BJ (cell line): Measurements from ENCODE around the gene DPEP2. TPM values are rescaled to one million over a fixed set of nuclear protein-coding genes. Genes with fewer than 3 reads are reported as not detected.

Experiments
- CTCF ChIA-PET: fragments of 350-600 bp; formaldehyde crosslinking; extraction: SDS; loops from one replicate; lab custom pipeline; 2021; ENCODE audit warnings: antibody characterized with exemption, inconsistent platforms; lab: Yijun Ruan, JAX
- POLR2A ChIA-PET: fragments of 300-600 bp; sonication (Branson Sonifier 250); formaldehyde crosslinking; extraction: SDS; loops from one replicate; lab custom pipeline; 2021; ENCODE audit warnings: antibody characterized with exemption; lab: Charles Lee
- DNase-seq: peaks from one replicate; pipeline ENCODE4 v3.0.0-alpha.2; 2011; ENCODE audit warnings: low read depth
- H3K27me3 ChIP-seq: 2 replicates; pipeline ENCODE4 v1.6.0; 2011; ENCODE audit warnings: low read length; ENCODE audit not compliant: control insufficient read depth, insufficient read depth
- H3K36me3 ChIP-seq: 2 replicates; pipeline ENCODE4 v1.5.1; 2011; ENCODE audit warnings: low read length; ENCODE audit not compliant: control insufficient read depth, insufficient read depth
- H3K4me3 ChIP-seq: 2 replicates; pipeline ENCODE4 v1.5.1; 2011; ENCODE audit warnings: low read depth, mild to moderate bottlenecking, control low read depth, low read length
- polyA plus RNA-seq: library from polyadenylated mRNA; depleted of rRNA; stranded (reverse); fragments of >200 nt; gene quantifications from 2 replicates; pipeline ENCODE4 v1.2.3, GENCODE V29; 2011
- TF ChIP-seq, protein P1 (sequence below): IDR thresholded peaks from 2 replicates; pipeline ENCODE4 v1.5.1; 2011; ENCODE audit warnings: low read depth, mild to moderate bottlenecking, control low read depth, inconsistent platforms, low read length, moderate library complexity; ENCODE audit not compliant: insufficient read depth

The DPEP2 gene
- polyA plus RNA-seq, 1 experiment: 0.25 TPM

DNA sequence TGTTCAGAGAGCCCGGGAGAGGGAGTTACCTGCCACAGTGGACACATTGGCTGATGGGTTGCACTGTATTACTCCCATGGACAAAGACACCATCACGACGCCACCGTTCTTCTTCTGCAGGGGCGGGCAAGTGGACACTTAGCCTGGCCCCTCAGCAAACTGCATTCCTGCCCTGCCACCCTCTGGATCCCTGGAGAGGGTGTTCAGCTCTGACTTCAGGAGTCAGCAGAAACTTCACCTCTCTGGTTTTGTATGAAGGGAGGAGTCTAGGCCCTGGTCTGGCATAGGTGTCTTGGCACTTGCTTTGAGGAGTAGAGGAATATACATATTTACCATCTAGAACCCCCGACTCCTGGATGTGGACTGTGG is 9.3 kb downstream of the DPEP2 start:
- H3K36me3 ChIP-seq: no peaks in the 10 kb centered on the region
- H3K27me3 ChIP-seq: no peaks in the 10 kb centered on the region
- H3K4me3 ChIP-seq: no peak overlapping the region
- TF ChIP-seq, protein P1, sequence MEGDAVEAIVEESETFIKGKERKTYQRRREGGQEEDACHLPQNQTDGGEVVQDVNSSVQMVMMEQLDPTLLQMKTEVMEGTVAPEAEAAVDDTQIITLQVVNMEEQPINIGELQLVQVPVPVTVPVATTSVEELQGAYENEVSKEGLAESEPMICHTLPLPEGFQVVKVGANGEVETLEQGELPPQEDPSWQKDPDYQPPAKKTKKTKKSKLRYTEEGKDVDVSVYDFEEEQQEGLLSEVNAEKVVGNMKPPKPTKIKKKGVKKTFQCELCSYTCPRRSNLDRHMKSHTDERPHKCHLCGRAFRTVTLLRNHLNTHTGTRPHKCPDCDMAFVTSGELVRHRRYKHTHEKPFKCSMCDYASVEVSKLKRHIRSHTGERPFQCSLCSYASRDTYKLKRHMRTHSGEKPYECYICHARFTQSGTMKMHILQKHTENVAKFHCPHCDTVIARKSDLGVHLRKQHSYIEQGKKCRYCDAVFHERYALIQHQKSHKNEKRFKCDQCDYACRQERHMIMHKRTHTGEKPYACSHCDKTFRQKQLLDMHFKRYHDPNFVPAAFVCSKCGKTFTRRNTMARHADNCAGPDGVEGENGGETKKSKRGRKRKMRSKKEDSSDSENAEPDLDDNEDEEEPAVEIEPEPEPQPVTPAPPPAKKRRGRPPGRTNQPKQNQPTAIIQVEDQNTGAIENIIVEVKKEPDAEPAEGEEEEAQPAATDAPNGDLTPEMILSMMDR: no peak
- no peak for DNase-seq
- ChIA-PET POLR2A (no interaction called here), CTCF (interaction anchor here (1.5 to 3.3 kb wide), 2 partner anchors 24 to 241 kb away, joined by 5 to 18 read pairs; no protein-coding TSS in a partner anchor)

DNA sequence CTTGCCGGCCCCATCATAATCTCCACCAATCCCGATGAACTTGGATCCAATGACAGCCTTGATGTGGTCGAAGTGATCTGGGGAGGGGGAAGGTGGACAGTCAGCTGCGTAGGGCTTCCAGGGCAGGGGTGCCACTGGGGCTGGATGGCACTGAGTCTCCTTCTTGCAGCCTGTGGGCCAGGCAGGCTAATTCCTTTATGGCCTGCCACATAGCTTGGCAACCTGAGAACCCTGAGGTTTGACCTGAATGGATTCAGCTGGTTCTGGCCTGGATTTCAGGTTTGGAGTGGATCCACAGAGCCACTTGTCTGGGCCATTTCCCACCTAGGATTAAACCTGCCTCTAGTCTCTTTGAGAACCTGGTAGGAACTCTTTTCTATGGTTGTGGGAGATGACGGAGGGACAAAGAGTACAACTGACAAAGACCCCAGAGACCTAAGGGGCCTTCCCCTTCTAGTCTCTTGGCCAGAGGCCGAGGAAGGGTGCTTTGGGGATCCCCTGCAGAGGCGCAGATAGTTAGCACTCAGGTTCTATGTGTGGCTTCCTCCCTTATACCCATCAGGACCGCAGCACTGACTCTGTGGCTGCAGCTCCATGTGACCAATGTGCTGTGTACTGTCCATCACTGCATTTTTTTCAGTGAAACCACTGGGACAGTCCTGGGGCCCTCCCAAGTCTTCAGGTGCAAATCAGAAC is 9.8 kb downstream of the DPEP2 start:
- no peak overlapping the region for H3K4me3 ChIP-seq
- ChIA-PET POLR2A (no interaction called here), CTCF (interaction anchor here (1.1 to 3.3 kb wide), 2 partner anchors 9 to 241 kb away, joined by 3 to 18 read pairs; partner anchors contain the start of gene DPEP2)
- TF ChIP-seq, protein P1: no peak
- no peaks in the 10 kb centered on the region for H3K27me3 ChIP-seq
- DNase-seq: no peak
- H3K36me3 ChIP-seq: no peaks in the 10 kb centered on the region

DNA sequence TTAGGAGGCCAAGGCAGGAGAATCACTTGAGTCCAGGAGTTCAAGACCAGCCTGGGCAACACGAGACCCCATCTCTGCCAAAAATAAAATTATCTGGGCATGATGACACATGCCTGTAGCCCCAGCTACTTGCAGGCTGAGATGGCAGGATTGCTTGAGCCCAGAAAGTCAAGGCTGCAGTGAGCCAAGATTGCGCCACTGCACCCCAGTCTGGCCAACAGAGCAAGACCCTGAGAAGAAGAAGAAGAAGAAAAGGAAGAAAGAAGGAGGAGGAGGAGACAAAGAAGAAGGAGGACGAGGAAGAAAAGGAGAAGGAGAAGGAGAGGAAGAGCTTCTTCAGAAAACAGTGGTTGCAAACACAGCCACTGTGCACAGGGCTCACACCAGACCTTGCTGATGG is 10.6 kb downstream of the DPEP2 start:
- POLR2A ChIA-PET: no interaction called here
- Histone ChIP-seq H3K27me3 (no peaks in the 10 kb centered on the region), H3K36me3 (no peaks in the 10 kb centered on the region), H3K4me3 (no peak overlapping the region)
- CTCF ChIA-PET: interaction anchor here (0.9 to 1.1 kb wide), 2 partner anchors 10 to 55 kb away, joined by 3 read pairs; partner anchors contain the start of gene DPEP2
- TF ChIP-seq, protein P1: no peak
- no peak for DNase-seq

DNA sequence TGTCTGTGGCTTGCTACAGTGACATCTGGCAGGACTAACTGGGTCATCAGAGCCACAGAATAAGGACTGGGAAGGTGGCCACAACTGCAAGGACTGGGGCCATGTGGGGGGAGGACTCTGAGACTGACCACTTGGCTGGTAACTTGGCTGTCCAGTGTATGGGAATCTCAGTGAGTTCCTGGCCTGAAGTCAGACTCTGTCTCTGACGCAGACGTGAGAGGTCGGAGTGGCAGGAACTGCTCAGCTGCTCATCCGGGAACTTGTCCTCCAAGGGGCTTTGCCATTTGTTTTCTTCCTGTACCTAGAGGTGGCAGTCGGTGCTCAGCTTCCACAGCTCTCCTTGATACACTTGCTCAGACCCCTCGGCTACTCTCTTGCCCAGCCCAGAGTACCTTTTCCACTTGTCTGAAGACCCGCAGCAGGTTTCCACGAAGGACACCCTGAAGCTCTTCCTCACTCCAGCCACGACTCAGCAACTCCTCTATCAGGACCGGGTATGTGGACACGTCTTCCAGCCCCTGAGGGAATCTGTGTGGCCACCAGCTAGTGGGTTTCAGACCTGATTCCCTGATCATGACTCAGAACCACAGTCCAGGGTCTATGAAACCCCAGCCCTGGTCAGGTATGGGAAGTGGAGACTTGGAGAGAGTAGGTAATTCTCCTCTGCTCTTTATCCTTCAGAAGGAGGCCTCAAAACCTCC is 11.7 kb downstream of the DPEP2 start:
- no peak for DNase-seq
- ChIA-PET CTCF (interaction anchor here (2.2 kb wide), 1 partner anchor 53 kb away, joined by 7 read pairs; no protein-coding TSS in a partner anchor), POLR2A (no interaction called here)
- Histone ChIP-seq H3K36me3 (no peaks in the 10 kb centered on the region), H3K27me3 (no peaks in the 10 kb centered on the region), H3K4me3 (no peak overlapping the region)
- TF ChIP-seq, protein P1: no peak

DNA sequence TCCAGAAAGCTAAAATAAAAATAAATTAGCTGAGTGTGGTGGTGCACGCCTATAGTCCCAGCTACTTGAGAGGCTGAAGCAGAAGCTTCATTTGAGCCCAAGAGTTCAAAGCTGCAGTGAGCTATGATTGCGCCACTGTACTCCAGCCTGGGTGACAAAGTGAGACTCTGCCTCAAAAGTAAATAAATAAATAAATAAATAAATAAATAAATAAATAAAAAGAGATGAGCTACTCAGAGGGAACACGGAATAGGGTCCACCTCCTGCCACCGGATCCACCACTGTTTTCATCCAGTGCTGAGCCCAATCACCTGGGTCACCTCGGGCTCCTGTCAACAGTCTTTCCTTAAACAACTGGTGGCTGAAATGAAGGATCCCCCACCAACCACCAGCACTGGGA is 12.3 kb downstream of the DPEP2 start:
- TF ChIP-seq, protein P1: no peak
- Histone ChIP-seq H3K4me3 (no peak overlapping the region), H3K36me3 (no peaks in the 10 kb centered on the region), H3K27me3 (no peaks in the 10 kb centered on the region)
- ChIA-PET CTCF (interaction anchor here (1.6 to 2.2 kb wide), 2 partner anchors 54 to 240 kb away, joined by 3 to 7 read pairs; no protein-coding TSS in a partner anchor), POLR2A (no interaction called here)
- no peak for DNase-seq
